Neural progenitor cell (in vitro differentiated cells): ENCODE measurements around the gene SPANXA1. TPM values are rescaled to one million over a fixed set of nuclear protein-coding genes. Genes with fewer than 3 reads are reported as not detected.

ENCODE experiments used
- total RNA-seq: library from RNA; depleted of rRNA; stranded (reverse); fragments of >200 nt; gene quantifications from 2 replicates; pipeline ENCODE4 v1.2.3, GENCODE V29; 2015; ENCODE audit warnings: low replicate concordance

The SPANXA1 gene
- total RNA-seq, 1 donor from 2014 or later = not detected

Other genes starting within 250 kb of the SPANXA1 start
- gene SPANXA2, start 5.0 kb upstream of the SPANXA1 start, total RNA-seq = not detected in 2 replicates
- gene SPANXD, start 114.0 kb upstream of the SPANXA1 start, total RNA-seq = not detected in 2 replicates